OCI-LY1 (cell line): Measurements from ENCODE around the gene VWC2.

Source experiments
- CTCF ChIP-seq: fragments of 200-600 bp; sonication (generic), shearing (Covaris generic); IDR thresholded peaks from 2 replicates; pipeline ENCODE4 v1.5.1; 2017; ENCODE audit warnings: mild to moderate bottlenecking, antibody characterized with exemption, low read length, moderate library complexity, mixed read lengths
- EZH2 ChIP-seq: fragments of 200-600 bp; sonication (generic), shearing (Covaris generic); IDR thresholded peaks from 2 replicates; pipeline ENCODE4 v1.8.0; 2017; ENCODE audit warnings: borderline replicate concordance, mixed run types, mild to moderate bottlenecking, antibody characterized with exemption, low read length, moderate library complexity, mixed read lengths

GRCh38 chr7:49878627-49879026 lies 105.2 kb downstream of the VWC2 start:
- TF ChIP-seq CTCF (no peak), EZH2 (no peak)
